HG03064 (cell line): ENCODE results near the gene TCOF1.

Experiments used
- ATAC-seq: cut with Tn5 transposase; IDR thresholded peaks from one replicate; pipeline ENCODE4 v1.9.1; 2021; ENCODE audit warnings: low read depth; ENCODE audit not compliant: unreplicated experiment

Gene TCOF1, protein sequence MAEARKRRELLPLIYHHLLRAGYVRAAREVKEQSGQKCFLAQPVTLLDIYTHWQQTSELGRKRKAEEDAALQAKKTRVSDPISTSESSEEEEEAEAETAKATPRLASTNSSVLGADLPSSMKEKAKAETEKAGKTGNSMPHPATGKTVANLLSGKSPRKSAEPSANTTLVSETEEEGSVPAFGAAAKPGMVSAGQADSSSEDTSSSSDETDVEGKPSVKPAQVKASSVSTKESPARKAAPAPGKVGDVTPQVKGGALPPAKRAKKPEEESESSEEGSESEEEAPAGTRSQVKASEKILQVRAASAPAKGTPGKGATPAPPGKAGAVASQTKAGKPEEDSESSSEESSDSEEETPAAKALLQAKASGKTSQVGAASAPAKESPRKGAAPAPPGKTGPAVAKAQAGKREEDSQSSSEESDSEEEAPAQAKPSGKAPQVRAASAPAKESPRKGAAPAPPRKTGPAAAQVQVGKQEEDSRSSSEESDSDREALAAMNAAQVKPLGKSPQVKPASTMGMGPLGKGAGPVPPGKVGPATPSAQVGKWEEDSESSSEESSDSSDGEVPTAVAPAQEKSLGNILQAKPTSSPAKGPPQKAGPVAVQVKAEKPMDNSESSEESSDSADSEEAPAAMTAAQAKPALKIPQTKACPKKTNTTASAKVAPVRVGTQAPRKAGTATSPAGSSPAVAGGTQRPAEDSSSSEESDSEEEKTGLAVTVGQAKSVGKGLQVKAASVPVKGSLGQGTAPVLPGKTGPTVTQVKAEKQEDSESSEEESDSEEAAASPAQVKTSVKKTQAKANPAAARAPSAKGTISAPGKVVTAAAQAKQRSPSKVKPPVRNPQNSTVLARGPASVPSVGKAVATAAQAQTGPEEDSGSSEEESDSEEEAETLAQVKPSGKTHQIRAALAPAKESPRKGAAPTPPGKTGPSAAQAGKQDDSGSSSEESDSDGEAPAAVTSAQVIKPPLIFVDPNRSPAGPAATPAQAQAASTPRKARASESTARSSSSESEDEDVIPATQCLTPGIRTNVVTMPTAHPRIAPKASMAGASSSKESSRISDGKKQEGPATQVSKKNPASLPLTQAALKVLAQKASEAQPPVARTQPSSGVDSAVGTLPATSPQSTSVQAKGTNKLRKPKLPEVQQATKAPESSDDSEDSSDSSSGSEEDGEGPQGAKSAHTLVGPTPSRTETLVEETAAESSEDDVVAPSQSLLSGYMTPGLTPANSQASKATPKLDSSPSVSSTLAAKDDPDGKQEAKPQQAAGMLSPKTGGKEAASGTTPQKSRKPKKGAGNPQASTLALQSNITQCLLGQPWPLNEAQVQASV (N-terminal part only)

DNA sequence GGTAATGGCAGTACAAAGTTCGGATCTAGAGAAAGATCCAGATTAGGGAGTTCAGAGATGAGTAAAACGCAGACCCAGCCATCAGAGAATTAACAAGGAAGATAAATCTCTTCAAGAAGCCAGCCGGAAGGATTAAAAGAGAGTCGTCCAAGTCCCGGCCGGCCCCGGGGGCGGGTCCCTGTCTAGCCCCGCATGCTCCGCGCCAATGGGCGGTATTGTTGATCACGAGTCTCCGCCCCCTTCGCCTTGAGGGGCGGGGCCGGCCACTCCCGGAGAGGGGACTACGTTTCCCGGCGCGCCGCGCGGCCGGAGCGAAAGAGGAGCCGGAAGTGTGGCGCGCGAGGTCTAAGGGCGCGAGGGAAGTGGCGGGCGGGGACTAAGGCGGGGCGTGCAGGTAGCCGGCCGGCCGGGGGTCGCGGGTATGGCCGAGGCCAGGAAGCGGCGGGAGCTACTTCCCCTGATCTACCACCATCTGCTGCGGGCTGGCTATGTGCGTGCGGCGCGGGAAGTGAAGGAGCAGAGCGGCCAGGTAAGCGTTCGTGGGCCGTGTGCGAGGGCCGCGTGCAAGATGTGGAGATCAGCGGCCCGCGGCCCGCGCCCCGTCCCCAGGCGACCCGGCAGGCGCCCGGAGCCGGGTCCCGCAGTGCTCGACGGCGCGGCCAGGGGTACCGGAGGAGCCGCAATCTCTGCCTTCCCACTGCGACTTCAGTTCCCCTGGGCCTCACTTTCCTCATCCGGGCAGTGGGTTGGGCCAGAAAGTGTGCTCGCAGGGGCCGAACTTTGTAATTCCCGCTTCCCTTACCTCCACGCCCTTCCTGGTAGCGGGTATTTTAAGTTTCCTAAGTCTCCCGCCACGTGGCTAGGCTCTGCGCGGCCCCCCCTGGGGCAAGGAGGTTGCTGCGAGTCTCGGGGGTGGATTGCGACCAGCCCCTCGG, at the start of gene TCOF1:
TCOF1 (plus strand) TSS at position 372 of the 935 bp plus-strand sequence; CDS start at position 422, 50 bp downstream.
- ATAC-seq = peak; percentile 92

DNA sequence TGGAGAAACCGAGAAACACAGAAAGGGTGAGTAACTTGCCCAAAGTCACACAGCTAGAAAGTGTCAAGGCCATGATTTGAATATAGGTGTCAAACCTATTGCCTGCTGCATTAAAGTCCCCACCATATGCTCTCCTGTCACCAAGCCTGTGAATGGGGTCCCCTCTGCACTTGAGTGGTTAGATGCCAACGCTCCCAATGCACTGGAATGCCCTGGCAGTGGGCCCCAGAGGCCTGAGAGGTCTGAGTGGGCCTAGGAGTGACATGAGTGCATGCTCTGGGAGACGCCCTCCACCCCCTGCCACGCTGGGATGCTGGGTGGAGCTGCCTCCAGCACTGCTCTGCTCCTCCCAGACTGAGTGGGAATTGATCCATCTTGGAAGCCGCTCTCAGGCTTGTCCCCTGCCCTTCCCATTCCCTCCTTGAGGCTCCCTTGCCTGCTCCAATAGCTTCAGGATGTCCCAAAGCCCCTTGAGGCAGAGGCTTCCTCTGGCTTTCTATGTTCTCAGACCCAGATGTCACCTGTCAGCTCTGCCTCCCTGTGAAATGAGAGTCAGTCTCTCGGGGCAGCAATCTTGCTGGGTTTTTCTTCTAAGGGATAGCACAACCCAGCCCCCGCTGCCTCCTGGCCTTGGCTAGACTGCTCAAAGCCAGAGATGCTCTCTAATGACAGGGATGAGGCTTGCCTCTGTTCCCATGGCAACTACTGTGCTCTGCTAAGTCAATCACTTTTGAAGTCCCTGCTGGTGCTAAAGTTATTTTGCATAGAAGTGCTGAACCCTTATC, 48.2 kb upstream of the TCOF1 start:
- no peak for ATAC-seq

DNA sequence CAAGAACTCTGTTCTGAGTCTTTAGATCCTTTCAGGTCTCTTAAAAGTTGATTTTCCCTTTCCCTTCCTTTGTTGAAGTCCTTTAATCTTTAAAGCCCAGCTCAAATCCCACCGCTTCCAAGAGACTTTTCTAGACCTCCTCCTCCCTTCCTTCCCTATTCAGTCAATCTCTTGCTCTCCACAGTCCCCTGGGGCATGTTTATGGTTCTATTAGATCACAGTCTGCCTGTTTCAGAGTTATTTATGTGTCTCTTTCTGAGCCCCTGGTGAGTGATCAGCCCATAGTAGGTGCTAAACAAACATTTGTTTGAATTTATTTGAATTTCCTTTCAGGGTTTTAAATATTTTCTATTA, 47.6 kb upstream of the TCOF1 start:
- ATAC-seq = no peak

DNA sequence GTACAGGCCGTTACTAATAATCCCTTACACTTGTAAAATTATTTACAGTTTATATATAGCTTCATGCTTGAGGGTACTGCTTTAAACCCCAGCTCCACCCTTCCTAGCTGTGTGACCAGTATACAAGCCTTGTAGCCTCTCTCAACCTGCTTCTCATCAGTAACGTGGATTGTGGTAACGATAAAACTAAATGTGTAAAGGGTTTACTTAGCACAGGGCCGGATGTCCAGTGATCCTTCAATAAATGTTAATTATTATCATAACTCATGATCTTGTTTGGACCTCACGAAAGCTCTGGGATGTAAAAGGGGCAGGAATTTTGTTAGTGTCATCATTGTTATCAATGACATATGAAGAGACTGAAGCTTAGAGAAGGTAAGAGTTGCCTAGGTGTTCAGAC, 47.3 kb upstream of the TCOF1 start:
- ATAC-seq = no peak

DNA sequence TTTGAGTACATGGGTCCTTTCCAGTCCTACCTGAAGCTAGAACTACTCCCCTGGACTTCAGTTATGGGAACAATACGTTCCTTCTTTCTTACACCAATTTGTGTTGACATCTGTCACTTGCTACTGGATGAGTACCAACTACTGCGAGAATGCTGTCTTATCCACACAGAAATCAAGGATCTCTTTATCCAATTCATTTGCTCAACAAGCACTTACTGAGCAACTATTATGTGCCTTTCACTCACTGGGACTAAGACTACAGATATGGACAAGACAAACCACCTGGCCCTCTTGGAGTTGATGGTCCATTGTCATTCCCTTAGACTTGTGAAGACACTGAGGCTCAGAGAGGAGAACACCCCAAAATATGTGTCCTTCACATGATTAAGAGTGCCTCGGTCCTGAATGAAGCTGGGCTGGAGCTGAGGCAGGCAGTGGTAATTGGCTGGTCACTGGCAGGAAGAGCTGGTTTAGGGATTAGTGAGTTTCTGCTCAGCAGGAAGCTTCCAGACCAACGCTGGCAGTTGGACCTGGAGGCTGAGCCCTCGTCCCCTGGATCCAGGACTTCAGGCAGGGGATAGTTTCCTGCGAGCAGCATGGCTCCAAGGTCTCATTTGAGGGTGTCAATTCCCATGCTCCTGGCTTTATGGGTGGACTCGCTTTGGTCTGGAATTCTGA, 46.3 kb upstream of the TCOF1 start:
- ATAC-seq = no peak

DNA sequence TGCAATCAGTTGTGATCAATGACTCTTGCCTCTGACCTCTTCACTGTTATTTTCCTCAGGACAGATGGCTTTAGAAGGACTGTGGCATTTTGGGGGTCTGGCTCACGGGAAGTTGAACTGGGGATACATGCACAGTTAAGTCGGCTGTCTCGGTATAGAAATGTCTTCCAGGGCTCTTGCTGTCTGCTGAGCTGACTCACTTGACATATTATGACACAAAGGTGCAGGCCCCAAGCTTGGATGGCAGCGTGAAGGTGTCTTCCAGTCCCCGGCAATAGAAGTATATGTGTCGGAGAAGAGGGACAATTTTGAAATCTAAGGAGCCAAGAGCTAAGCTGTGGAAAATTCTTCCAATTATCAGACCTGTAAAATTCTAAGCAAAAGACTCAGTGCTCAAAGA, 45.0 kb upstream of the TCOF1 start:
- ATAC-seq = no peak

DNA sequence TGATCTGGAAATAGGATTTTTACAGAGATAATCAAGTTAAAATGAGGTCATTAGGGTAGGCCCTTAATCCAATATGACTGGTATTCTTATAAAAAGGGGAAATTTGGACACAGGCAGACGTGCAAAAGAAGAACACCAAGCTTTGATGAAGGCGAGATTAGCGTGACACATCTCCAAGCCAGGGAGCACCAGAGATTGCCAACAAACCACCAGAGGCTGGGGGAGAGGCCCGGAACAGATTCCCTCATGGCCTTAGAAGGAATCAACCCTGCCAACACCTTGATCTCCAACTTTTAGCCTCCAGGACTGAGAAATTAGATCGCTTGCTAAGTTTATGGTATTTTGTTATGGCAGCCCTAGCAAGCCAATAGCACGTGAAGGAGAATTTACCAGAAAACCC, 44.0 kb upstream of the TCOF1 start:
- no peak for ATAC-seq

DNA sequence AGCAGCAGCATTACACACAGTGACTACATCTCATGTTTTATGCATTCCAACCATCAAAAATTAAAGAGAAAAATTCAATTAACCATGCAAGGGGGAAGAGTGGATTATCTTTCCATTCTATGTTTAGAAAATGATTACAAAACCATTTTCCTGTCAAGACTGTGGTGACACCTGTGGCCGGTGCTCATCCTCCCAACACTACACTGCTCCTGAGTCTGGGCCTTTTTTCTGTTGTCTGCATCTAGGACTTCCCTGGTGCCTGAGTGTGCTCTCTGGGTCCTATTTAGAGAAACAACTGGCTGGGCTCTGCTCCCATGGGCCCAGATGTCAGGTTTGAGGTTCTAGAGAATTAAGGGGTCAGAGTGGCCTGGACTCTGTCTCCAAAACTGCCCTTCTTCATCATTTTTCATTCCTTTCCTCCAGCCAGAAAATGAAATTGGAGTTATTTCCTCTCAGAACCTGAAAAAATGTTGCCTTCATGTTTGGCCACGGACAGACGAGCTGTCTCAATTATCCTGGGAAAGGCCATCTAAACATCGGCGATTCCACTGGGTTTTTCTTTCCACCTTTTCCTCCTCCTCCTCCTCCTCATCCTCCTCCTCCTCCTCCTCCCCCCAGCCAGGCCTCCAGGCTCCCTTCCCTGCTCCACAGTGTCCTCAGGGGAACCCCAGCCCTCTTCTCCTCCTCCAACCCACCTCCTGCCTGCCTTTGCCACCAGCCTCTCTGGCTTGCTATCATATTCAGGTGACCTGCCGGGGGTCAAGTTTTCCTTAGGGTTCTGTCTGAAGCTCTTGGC, 43.4 kb upstream of the TCOF1 start:
- no peak for ATAC-seq

DNA sequence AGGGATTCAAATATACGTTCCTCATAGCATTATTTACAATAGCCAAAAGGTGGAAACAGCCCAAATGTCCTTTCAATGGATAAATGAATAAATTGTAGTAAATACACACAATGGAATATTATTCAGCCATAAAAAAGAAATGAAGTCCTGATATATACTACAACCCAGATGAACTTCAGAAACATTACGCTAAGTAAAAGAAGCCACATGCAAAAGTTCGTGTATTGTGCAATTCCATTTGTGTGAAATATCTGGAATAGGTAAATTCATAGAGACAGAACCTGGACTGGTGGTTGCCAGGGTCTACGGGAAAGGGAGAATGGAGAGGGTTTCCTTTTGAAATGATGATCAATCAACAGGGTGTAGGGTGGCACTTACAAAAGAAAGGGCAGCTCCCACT, 42.3 kb upstream of the TCOF1 start:
- no peak for ATAC-seq

DNA sequence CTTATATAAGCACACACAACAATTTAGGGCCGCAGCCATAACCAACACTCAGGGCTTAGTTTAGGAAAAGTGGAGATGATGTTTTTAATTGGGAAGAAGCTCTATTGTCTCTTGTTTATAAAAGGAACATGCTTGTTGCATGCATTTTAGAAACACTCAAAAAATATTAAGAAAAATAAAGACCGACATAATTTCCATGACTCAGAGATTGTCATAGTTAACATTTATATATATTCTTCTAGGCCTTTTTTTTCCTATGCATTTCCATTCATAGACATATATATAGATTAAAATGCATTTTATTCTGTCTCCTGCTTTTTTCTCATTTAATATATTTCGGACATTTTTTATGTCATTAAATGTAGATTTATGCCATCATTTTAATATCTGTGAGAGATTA, 41.2 kb upstream of the TCOF1 start:
- ATAC-seq = no peak

DNA sequence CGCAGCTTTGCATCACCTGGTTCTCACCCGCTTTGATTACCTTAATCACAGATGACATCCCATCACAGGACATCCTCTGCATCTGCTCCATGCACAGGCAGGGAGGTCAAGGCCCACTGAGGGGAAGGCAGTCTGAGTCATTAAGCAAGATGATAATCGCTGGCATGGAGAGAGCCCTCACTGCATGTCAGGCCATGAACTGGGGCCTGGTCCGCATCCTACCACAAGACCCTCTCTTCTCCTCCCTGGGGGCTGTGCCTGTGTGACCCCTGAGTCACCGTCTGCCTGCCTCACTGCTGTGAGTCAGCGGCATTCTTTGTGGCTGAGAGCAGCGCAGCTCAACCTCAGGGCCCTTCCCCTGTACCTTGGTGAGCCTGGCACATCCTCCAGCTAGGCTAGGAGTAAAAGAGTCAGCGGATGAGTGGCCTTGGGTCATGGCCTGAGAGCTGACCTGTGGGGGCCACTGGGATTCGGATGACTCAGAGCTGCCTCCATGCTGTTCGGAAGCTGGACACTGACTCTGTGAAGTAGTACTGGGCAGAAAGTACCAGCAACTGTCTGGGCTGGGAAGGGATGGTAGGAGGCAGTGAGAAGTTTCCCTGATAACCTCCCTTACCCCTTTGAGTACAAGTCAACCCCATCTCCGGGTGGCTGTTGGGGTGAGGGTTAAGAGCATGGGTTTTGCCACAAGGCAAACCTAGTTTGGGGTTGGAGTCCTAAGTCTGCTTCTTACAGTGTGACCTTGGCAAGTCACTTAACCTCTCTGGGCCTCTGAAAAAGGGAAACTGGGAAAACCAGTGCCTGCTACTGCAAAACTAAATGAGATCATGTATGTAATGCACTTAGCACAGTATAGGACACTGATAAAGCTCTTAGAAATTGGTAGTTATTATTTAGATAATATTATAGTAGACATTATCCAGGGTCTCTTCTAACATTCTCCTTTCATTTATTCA, 40.2 kb upstream of the TCOF1 start:
- ATAC-seq = no peak

DNA sequence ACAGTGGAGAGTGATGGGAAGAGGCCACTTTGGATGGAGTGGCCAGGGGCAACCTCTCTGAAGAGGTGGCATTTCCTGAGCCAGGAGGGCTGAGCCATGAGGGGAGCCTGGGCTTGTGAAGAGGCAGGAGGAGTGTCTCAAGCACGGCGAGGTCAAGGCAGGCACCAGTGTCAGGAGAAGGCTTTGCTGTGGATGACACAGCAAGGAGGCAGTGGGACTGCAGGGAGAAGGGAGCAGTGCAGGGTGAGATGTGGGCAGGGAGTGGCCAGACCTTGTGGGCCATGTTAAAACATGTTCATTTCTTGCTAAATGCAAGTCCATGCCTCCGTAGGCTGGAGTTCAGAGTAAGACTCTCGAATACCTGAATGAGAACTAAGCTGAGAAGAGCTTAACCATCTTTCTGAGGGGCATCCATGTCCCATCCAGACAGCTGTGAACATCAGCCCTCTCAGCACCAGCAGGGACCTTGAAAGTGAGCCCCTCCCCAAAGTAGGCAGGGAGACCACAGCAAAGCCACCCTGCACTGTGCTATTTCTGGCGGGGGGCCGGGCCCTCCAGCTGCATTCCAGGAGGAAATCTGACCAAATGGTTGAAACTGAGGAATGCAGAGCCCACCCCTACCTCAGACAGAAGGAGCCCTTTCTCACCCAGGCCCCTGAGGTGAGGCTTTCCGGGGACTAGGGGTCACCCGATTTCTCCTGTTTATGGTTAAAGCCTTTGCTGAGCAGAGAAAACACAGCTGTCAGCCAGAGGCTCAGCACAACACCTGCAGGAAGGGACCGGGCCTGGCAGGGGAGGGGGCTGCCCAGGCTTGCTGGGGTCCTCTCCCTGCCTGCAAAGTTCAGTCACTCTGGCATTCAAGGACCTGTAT, 38.6 kb upstream of the TCOF1 start:
- no peak for ATAC-seq

DNA sequence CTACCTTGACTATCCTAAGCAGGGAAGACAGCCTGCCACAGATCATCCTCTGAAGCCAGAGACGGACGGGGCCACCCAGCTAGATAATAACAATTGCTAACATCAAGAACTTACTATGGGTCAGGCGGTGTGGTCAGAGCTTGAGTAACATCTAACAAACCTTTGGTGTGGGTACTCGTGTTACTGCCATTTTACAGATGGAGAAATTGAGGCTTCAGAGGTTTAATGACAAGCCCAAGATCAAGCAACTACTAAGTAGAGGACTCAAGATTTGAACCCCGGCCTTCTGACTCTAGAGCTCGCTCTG, 38.1 kb upstream of the TCOF1 start:
- no peak for ATAC-seq

DNA sequence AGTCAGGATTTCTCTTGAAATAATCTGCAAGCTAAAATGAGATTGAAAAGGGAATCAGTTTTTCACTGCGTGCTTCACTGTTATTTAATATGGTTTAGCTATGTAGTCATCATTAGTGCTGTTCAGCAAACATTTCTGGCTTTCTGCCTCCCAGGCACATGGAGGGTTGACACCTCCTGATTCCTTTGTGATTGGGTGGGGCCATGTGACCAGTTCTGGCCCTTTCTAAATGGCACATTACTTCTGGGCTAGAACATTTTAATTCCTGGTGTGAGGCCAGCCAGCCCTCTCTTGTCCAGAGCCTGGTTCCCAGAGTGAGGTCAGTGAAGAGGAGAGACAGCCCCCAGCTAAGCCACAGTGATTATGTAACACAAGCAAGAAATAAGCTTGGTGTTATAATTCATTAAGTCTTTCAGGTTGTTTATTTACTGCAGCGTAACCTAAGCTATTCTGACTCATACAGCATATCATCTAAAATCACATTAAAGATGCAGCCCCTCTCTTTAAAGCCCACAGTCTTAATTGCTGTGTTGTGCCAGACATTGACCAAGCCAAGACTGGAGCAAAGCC, 37.4 kb upstream of the TCOF1 start:
- no peak for ATAC-seq

DNA sequence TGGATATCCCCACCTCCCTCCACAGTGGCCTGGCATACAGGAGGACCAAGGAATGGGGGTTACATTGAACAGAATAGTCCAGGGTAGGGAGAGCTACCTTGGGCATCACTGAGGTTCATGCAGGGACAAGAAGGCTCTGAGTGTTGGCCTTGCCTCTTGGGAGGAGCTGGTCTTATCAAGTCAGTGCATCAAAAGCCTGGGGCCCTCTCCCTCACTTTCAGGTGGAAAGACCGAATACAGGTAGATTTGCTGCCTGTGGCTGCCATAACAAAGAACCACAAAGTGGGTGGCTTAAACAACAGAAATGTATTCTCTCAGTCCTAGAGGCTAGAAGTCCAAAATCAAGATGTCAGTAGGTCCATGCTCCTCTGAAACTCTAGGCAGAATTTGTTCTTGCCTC, 36.3 kb upstream of the TCOF1 start:
- no peak for ATAC-seq

DNA sequence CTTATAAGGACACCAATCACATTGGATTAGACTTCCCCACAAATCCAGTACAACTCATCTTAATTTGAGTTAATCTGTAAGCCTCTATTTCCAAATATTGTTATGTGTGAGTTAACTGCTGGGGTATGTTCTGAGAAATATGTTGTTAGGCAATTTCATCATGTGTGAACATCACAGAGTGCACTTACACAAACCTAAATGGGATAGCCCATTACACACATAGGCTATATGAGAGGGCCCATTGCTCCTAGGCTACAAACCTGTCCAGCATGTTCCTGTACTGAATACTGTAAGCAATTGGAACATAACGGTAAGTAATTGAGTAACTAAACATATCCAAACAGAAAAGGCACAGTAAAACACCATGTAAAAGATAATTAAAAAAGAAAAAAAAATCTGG, 35.7 kb upstream of the TCOF1 start:
- ATAC-seq = no peak
